CMK (cell line): ENCODE results near the gene FOXD2.

Experiments used
- DNase-seq: peaks from one replicate; pipeline ENCODE4 v3.0.0-alpha.2; 2010; ENCODE audit warnings: low read depth

Gene FOXD2

DNA sequence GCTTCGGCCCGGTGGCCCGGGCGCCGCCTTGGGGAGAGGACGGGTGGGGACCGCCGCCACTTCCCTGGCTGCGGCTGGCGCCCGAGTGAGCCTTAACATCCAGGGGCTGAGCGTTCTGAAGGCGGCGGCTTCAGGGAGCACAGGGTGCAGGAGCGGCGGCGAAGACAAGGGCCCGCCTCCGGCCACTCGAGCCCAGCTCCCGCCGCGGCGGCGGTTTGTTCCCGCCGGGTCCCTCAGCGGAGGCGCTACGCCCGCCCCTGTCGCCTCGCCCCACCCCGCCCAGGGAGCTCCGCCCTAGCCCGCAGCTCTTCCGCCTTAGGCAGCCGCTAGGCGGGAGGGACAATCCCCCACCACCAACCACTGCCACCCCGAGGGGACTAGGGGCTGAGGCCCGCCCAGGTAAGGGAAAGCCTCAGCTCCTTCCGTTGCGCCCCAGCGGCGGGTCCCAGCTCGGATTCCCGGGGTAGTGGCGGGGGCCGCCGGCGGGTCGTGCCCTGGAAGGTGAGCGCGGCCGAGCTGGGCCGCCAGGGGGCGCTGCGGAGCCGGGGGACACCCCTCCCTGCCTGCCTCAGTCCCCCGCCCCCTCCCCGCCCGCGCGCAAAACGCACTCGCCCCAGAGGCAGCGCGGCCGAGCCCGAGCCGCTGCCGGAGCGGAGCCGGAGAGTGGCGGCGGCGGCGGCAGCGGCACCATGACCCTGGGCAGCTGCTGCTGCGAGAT, at the start of gene FOXD2:
TSS of gene FOXD2 (plus strand) at position 598 of the 718 bp plus-strand sequence. CDS start at position 690, 92 bp downstream.
- peak; percentile 86 for DNase-seq

DNA sequence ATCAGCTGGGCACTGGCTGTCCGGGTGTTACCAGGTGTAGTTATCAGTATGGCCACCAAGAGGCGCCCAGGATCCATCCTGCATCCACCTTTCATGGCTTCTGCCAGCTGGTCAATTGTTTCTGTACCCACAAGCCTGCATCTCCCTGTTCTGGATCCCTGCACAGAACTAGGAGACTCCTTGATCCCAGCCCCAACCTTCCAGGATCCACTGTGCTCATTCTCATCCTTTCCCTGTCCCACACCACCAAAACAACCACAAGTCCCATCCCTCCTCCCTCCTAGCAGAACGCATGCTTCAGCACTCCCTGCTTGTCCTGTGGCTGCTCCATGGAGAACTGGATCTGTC, 49.0 kb upstream of the FOXD2 start:
- peak; percentile 41 for DNase-seq

DNA sequence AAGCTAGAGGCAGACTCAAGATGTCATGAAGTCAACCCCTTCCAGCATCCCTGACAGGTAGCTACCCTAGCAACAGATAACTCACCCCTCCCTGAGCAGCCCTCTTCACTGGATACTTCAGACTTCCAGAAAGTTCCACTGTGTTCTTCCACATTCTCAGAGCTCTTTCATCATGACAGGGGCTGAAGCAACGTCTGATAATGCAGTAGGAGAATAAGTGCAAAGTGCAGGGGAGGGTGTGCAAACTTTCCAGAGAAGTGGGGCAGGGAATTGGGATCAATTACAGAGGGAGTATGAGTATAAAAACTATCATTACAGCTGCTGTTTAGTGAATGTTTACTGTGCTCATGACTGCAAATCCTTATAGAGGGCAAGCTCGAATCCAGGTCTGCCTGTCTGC, 48.1 kb upstream of the FOXD2 start:
- DNase-seq = no peak

DNA sequence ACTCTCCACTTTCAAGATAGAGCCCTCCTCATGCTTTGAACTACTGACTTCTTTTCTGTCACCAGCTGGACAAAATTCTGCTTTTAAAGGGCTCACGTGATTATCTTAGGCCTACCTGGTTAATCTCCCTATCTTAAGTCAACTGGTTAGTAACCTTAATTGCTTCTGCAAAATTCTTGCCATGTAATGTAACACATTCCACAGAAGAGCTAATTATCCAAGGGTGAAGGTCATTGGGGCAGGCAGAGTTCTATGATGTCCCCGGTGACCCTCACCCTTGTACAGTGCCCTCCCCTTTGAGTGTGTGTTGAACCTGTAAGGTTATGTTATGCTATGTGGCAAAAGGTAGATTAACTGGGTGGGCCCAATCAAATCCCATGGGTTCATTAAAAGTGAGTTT, 47.0 kb upstream of the FOXD2 start:
- no peak for DNase-seq

DNA sequence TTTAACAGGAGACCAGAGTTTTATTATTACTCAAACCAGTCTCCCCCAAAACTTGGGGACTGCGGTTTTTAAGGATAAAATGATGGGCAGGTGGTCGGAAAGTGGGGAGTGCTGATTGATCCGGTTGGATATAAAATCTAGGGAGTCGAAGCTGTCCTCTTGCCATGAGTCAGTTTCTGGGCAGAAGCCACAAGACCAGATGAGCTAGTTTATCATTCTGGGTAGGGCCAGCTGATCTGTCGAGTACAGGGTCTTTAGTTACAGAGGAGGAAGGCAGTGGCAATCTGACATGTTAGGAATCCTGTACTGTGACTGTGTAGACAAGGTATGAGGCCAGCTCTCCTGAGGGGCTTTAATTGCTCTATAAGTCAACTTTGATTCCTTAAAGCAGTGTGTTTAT, 44.7 kb upstream of the FOXD2 start:
- DNase-seq = no peak

DNA sequence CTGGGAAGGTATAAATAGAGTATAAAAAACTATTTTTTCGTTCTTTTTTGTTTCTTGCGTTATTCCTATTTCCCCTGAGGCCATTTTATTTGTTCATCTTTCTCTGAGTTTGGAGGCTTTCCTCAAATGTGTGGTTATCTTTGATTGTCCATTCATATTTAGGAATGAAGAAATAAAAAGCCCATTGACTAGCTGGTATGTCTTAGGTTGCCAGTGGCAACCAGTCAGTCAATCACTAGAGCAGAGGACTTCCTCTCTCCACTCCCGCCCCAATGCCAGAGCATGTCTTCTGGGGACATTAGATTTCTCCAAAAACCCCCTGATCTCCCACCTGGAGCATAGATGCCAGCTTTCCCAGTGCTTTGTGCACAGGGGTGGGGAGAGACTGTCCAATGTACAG, 42.4 kb upstream of the FOXD2 start:
- DNase-seq = no peak

DNA sequence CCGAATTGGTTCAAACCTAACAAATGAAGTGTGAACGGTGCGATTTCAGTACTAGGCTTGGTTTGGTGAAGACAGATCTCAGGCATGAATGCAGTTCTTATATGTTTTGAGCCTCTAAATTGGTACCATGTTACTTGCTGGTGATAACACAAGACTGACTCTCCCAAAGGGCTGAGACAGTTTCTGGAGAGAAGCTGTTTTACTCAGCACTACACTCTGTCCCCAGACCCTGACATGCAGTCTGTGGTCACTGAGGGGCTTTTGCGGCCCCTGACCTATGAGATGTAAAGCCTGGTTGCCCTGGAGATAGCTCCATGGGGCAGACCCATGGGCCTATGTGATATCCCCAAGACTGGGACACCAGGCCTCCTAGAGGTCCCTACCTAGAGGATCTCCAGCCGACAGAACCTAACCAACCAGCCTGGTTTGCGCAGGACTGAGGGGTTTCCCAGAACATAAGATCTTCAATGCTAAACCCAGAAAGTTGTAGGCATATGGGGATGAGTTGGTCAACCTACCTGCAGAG, 41.1 kb upstream of the FOXD2 start:
- DNase-seq = no peak

DNA sequence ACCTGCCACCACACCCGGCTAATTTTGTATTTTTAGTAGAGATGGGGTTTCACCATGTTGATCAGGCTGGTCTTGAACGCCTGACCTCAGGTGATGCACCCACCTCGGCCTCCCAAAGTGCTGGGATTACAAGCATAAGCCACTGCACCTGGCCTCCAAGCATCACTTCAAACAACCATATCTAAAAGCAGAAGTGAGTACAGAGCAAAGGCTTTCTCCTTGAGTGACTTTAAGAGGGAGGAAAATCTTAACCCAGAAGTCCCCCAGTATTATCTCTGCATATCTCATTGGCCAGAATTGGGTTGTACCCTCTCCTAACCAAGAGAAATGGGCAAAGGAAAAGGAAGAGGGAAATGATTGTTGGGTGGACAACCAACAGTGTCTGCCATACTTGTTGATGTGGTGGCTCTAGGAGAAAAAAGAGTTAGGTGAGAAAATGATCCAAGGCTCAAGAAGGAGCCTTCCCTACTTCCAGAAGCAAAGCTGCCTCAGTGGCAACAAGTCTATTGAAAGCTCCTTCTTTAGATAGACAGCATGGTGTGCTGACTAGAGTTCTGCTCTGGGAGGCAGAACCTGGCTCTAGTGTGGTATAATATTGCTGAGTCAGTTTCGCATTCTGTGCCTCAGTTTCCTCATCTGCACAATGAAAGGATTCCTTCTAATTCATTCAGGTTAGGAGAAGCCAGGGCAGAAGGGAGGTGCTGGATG, 38.6 kb upstream of the FOXD2 start:
- no peak for DNase-seq

DNA sequence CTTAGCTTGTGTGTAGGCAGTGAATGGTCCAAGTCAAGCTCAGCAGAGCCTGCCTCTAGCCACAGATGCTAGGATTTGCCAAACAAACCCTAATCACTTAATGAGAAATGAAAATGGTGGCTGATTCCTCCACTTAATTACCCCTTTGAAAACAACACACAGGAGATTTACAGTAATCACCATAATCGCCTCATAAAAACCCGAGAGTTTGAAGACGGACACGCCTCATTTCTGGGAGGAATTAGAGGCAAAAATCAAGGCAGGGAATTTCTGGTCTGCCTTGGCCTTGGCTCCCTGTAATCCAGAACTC, 38.0 kb upstream of the FOXD2 start:
- no peak for DNase-seq

DNA sequence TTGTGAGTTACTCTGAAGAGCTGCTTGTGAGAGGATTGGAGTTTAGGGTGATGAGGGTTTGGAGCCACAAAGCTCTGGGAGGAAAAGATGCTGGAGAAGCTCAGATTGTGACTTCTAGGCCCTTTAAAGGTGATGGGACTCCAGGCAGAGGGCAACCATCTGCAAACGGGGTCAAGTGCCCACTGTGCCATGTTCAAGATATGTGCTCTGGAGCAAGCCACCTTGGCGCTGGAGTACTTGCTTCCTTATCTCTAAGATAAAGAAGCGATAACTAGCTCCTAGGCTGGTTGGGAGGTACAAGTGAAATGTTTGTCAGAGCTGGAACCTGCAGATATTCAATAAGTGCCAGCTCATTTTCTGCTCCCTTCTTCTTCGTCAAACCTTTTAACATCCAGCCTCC, 36.1 kb upstream of the FOXD2 start:
- no peak for DNase-seq

DNA sequence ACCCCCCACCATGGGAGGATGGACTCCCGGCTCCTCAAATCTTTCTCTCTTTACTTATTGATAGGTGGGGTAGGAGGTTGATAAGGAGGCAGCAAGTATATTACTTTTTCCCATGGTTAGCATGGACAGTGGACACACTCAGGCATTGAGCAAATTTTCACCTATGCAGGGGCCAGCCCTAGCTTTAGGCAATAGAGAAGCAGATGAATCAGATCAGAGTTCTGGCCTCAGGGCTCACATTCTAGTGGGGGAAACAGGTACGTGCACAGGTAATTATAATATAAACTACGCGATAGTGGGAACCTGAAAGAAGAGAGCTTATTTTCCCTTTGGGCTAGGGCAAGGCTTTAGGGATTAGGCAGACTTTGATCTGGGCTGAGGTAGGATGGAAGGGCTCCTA, 35.3 kb upstream of the FOXD2 start:
- DNase-seq = no peak

DNA sequence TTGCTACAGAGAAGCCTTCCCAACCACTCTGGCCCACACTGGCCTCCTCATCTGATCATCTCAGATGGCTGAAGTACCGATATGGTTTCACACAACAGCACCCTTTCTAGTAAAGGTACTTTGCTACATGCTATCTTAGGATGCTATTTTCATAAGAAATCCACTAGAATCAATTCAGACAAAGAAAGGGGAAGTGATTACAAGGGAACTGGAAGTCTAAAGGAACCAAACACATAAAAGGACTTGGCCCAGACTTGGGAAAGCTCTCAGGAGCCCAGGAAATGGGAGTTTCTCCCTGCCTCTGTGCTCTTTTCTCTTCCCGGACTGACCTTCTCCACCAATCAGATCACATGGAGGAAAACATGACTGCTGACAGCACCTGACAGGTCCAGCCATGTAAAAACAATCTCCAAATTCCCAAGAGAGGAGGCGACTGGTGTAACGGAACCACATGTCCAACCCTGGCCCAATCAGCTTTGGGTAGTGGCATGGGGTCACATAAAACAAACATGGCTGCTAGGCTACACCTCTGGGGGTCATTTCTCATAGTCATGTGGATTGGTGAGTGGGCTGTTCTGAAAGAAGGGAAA, 34.4 kb upstream of the FOXD2 start:
- no peak for DNase-seq

DNA sequence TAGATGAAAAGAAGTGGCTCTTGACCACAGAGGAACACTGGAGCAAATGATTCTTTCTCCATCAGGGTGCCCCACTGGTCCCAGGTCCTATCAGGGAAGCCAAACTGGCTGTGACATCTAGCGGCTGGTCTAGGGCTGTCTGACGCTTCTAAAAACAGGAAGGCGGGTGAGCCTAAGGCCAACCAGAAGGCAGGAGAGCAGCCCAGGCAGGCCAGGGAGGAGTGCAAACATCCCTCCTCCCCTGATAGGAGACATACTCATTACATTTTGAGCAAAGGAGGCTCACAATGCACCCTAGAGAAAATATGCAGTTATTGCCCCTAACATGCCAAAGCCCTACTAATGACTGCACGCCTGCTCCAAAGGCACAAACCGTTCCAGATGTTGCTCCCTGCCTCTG, 32.1 kb upstream of the FOXD2 start:
- DNase-seq = peak; percentile 35

DNA sequence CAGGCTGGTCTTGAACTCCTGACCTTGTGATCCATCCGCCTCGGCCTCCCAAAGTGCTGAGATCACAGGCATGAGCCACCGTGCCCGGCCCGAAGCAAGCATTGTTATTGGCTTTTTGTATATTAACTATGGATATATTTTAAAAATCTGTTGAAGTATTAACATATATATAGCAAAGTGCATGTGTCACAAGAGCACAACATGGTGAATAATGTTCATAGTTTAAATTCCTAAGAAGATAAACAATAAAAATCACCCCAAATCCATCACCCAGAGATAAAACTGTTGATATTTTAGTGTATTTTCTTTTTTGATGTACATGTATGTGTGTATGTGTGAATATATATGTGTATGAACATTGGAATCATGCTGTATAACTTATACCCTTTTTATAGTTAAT, 30.9 kb upstream of the FOXD2 start:
- DNase-seq = no peak

DNA sequence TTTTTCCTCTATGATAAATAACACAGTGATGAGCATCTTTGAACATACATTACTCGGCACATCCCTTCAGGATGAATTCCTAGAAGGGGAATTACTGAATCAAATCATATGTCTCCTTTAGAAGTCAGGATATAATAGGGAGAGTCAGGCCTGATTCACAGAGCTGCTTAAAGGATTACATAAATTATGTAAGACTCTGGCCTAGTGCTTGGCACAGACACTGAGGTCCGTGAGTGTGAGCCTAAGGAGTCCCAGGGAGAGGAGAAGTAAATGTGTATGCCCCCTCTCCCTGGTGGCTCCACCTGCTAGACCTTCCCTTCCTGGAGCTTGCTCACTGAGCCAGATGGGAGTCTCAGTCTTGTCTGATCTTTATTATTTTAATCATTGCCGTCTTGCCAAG, 30.4 kb upstream of the FOXD2 start:
- DNase-seq = no peak

DNA sequence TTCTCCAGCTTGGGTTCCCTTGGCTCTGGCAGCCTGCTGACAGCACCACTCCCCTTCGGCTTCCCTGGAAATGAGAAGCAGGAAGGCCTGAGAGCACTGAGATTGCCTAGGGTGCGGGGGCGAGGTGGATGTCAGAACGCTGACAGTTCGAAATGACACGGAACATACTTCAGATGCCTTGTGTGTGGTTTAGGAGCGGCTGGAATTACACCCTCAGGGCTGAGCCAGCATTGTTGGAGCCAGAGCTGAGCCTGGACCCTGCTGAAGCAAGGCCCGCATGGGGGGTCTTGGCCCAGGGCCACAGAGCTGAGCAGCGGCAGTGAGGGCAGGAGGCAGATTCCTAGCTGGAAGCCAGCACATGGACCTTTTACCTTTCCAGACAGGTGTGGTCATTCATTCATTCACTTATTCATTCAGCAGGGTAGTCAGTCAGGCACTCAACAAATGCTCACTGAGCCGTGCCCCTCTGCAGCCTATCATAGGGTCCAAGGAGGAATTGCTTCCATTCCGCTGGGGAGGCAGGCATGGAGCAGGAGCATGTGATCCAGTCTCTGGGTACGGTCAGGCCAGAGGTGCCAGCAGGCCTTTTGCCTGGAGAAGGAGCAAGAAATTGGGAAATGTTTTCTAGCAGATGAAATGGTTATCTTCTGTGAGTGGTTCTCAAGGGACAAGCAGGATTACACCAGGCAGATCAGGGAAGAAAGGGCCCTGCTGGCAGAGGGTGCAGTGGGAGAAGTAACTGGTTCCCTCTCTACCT, 28.4 kb upstream of the FOXD2 start:
- DNase-seq = no peak

DNA sequence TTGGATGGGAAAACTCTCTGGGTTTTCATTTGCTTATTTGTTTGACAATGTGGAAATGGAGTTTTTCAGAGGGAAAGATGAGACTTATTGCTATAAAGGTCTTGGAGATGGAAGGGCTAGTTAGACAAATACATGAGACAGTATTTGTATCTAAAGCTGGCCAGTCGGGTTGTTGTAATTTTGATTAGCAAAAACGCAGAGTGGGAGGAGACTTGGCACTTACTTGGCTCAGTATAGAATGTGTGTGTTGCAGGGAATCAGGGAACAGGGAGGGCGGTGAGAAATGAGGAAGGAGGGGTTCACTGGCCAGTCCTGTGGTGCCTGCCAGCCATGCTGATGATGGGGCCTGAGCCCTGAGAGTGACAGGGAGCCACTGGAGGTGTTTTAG, 27.8 kb upstream of the FOXD2 start:
- DNase-seq = no peak

DNA sequence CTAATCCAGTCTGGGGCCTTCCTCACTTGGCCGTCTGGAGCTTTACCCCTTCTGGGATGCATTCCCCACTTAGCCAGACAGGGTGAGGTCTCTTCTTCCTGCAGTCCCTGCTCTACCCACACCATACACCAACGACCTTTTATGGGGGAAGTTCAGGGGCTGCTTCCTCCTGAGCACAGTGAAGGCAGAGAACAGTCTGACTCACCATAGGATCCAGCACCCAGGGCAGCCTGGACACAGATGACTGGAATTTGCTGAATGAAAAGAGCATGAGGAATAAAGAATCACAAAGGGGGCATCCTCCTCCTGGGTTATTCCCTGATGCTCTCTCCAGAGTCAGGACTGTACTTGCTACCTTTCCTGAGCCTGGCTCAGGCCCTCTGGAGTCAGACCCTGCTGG, 26.4 kb upstream of the FOXD2 start:
- DNase-seq = no peak

DNA sequence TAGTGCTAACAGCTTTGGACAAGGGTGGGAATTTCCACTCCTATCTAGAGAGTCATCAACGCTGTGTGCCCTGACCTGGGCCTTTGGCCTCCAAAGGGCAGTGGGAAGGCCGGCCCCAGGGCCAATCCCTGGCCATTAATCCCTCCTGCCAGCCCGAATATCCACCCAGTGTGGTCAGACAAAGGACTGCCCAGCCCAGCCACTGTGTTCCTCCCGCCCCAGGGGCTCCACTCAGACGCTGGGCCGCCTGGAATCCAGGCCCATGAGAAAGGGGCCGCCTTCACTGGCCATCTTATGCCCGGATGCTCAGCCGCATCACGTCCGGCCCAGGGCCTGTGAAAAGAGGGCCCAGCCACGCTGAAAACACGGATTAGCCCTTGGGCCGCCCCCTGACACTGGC, 25.4 kb upstream of the FOXD2 start:
- no peak for DNase-seq

DNA sequence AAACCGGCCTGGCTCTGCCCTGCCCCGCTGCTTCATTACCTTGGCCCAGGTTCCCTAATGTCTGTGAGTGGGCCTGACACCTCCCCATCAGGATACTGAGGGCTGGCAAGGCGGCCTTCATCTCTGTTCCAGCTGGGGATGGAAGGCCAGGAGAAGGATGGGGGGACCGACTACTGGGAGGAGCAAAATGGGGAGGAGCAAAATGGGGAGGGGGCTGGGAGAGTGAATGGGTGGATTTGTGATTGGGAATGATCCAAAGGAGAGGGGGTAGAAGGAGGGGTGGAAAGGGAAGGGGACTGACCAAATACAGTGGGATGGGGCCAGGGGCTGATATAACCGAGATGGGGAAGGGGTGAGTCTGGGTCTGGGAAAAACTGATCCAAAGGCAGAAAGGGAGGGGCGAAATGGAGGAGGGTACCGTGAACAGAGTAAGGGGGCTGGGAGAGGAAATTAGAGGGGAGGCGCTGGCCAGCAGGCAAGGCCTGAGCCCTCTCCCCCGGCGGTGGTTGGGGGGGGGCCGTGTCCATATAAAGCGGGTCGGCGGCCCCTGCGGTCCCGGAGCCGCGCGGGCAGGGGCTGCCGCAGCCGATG, 22.0 kb upstream of the FOXD2 start, which contains the start of gene FOXE3:
TSS of gene FOXE3 (plus strand) at position 558 of the 591 bp plus-strand sequence. CDS start at position 589, 31 bp downstream.
- DNase-seq = no peak

DNA sequence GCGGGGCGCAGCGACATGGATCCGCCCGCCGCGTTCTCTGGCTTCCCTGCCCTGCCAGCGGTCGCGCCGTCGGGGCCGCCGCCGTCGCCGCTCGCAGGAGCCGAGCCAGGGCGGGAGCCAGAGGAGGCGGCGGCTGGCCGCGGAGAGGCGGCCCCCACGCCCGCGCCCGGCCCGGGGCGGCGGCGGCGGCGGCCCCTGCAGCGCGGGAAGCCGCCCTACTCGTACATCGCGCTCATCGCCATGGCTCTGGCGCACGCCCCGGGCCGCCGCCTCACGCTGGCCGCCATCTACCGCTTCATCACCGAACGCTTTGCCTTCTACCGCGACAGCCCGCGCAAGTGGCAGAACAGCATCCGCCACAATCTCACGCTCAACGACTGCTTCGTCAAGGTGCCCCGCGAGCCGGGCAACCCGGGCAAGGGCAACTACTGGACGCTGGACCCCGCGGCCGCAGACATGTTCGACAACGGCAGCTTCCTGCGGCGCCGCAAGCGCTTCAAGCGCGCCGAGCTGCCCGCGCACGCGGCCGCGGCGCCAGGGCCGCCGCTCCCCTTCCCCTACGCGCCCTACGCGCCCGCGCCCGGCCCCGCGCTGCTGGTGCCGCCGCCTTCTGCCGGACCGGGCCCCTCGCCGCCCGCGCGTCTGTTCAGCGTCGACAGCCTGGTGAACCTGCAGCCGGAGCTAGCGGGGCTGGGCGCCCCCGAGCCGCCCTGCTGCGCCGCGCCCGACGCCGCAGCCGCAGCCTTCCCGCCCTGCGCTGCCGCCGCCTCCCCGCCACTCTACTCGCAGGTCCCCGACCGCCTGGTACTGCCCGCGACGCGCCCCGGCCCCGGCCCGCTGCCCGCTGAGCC, 21.3 kb upstream of the FOXD2 start:
- DNase-seq = no peak
